Hematopoietic multipotent progenitor cell treated with erythropoietin and hydrocortisone succinate and interleukin-3 and kit ligand, for 15 days (in vitro differentiated cells): ENCODE results near the gene TNFRSF11A.

Experiments used
- DNase-seq: peaks from one replicate; pipeline ENCODE4 v3.0.0-alpha.2; 2015; ENCODE audit warnings: low spot score

The TNFRSF11A gene

GRCh38 chr18:62325806-62326645 lies 916 bp downstream of the TNFRSF11A start:
- DNase-seq, result no peak

DNA sequence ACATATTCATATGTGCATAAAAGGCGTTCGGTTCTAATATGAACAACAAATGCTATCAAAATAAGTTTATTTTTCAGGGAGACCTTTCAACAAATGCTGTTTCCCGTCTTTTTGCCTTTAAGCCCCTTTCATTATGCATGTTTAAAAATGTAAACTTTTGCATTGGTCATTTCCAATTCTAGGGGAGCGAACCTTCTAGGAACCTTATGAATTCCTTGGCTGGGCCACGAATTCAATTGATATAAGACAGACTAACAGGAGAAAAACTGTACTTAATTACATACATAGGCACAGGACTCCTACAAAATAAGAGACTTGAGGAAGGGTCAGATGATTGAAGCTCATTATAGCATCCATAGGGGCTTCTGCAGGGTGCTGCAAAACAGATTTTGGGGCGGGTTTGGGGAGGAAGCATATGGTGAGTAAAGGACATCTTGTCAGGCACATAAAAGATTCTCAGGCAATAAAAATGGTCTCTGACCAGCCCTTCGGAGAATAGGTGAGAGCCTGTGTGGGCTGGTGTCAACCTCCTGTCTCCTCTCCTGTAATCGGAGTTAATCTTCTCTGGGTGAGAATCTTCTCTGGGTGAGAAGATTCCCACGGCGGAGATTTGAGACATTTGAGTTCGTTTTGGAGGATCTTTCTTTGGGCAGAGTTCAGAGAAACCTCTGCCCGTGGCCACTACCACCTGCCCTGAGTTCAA lies 1.7 kb downstream of the TNFRSF11A start:
- DNase-seq, result no peak

- DNase-seq, result no peak
Measured at GRCh38 chr18:62327977-62328376, 2.9 kb downstream of the TNFRSF11A start.

GRCh38 chr18:62328586-62329525 lies 3.7 kb downstream of the TNFRSF11A start:
- DNase-seq, result no peak

- DNase-seq, result no peak
Measured at GRCh38 chr18:62329691-62330454, 4.8 kb downstream of the TNFRSF11A start.

GRCh38 chr18:62330650-62331049 lies 5.5 kb downstream of the TNFRSF11A start:
- no peak for DNase-seq

DNA sequence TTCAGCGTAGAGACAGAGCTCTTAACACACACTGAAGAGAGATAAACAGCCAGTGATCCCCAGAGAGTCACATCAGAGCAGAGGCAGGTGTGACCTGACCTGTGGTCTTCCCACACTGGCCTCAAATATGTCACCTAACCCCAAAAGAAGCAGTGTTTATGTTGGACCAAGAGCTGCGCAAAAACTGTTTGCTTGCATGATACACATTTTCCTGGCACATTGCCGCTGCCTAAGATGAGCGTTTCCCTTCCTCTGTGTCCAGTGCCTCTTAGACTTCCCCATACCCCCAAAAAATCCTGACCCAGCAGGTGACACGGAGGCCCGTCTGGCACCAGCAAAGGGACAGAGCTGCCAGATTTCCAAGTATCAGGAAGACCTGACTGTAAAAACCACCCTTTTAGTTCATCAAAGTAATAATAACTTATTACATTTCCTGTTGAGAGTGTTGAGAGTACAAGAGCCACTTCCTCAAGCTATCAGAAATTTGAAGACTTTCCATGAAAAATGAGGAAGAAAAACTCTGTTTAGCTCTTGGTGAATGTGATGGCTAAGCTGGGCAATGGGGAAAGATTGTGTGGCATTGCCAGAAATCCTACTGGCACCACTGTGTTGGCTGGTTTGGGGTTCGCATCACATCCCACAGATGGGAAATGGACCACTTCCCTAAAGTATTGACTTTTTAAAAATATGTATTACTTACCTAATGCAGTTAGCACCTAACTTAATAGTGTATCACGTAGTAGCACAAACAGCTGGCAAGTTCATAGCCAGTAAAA lies 6.7 kb downstream of the TNFRSF11A start:
- no peak for DNase-seq

GRCh38 chr18:62332431-62332830 lies 7.3 kb downstream of the TNFRSF11A start:
- no peak for DNase-seq

DNA sequence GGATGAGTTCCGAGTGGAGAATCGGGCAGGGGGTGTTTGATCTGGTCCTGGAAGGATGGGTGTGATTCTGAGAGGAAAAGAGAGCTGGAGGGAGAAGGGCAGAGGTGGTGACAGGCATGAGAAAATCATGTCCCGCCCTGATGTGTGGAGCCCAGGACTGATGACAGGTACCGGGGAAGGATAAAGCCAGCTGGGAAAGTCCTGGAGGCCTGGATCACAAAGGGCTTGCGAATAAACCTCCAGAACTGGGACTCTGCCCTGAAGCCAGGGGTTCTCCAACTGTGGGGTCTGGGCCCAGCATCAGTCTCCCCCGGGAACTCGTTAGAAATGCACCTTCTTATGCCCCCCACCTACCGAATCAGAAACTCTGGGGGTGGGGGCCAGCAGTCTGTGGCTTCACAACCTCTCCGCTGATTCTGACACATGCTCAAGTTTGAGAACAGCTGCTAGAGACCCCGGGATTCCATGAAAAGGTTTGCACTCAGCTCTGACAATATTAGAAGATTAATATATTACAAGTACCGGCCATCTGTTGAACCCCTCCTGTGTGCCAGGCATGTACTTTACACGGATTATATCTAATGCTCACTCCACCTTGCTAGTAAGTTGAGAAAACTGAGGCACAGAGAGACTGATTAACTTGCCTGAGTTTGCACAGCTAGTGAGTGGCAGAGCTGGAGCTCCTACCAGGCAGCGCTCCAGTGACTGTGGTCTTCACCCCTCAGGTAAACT lies 8.0 kb downstream of the TNFRSF11A start:
- DNase-seq, result no peak

- no peak for DNase-seq
Measured at GRCh38 chr18:62334120-62334519, 9.0 kb downstream of the TNFRSF11A start.

DNA sequence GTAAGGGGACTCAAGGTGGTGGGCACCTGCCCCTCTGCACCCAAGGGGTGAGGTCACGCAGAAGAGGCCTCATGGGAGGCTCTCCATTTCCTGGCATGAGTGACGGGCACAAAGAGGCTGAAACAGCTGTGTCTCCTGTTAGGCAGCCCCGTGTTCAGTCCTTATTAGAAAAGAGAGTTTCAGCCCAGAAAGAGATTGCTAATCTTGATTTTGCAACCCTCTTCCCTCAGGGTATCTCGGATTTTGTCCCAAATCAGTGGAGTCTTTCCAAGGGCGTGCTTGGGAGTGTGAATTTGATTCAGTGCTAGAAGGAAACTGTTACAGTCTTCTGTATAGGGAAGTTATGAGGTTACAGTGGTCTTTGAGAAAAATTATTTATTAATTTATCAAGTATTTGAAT lies 10.4 kb downstream of the TNFRSF11A start:
- no peak for DNase-seq

- DNase-seq, result no peak
Measured at GRCh38 chr18:62336618-62337017, 11.5 kb downstream of the TNFRSF11A start.

DNA sequence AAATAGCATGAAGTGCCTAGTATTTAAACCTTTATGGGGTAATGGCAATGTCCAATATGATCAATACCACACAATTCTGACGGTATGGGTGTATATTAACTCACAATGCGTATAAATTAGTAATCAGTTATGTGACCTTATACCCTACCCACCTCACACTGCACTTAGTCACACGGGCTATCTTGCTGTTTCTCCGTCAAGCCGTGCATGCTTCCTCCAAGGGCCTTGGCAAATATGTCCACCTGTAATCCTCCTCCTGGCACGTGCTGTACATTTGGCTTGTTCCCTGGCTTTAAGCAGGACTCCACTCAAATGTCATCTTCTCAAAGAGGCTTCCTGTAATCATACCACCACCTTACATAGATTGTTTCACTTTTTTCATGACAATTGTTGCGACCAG lies 12.2 kb downstream of the TNFRSF11A start:
- DNase-seq, result no peak

- no peak for DNase-seq
Measured at GRCh38 chr18:62338446-62339105, 13.5 kb downstream of the TNFRSF11A start.

DNA sequence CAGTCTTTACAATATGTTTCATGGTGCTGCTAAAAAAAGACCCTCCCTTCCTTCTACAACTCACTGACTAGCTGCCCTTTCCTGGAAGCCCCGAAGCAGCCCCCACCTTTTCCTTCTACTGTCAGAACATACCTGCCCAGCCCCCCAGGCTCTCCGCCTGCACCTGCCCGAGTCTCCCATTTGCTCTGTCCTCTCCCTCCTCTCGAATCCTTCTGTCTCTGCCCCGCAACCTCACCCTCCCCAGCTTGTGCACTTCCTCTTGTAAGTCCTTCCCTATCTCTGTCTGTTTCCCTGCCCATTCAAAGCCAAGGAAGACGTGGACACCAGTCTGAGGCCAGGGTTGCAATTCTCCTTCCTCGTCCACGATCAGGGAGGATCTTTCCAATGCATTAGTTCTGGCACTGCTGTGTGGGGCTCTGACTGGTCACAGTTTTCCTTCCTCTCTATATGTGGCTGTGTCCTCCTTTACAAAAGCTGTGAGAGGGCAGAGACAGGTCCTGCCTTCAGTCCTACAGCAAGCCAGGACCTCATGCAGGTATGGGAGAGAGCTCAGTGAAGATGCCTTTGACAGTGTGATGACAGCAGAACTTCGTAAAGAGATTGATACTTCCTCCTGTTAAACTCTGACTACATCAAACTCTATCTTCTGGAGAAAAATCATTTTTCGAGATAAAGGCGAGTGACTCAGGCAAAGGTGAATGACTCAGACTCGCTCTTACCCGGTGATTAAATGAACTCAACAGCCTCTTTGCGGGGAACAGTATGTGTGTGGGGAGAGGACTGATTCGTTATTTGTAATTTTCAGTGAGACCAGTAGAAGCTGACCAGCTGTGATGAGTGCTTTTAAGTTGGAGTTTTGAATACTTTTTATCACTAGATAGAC lies 14.2 kb downstream of the TNFRSF11A start:
- no peak for DNase-seq

GRCh38 chr18:62340996-62341395 lies 15.9 kb downstream of the TNFRSF11A start:
- no peak for DNase-seq

DNA sequence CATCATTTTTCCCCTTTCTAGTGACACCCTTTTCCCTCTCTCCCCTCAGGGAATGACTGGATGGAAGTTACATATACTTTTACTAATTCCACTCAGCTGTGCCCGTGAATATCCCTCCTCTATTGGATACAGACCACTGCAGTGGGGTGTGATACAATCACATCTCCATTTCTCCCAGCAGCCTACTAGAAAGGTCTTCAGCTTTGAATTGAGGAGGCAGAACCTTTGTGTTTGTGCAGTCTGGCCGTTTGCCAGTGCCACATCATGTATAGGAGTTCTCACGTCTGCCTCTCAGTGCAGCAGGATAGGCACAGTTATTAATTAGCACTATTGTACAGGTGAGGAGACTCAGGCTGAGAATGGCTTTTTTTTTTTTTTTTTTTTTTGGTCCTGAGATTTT lies 16.4 kb downstream of the TNFRSF11A start:
- DNase-seq, result no peak

GRCh38 chr18:62342884-62343283 lies 17.8 kb downstream of the TNFRSF11A start:
- DNase-seq, result no peak

DNA sequence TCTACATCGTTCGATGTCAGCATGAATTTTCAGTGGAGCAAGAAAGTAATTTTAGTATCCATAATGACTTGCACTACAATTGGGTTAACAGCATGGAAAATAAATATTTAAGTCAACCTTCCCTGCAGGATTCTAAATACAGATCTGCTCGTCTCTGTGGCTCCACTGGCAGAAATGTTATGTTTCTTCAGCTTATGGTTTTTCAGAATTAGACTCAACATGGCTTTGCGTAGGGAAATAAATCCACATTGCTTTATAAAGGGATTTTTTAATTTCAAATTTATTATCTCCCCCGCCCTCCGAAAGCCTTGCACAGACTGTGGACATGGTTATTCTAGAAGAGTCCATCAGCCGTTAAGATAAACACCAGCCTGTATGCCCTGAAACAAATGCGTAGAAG lies 18.2 kb downstream of the TNFRSF11A start:
- DNase-seq, result no peak
